K562 (cell line): ENCODE data around the gene CTIF. TPM values are rescaled to one million over a fixed set of nuclear protein-coding genes. Genes with fewer than 3 reads are reported as not detected.

Experiments used
- ATAC-seq: fragments of 200-7000 bp; cut with Tn5 transposase; 3 replicates; pipeline ENCODE4 v1.9.1; 2020; ENCODE audit warnings: moderate library complexity
- BruUV-seq: library from RNA; stranded (reverse); fragments of 400-500 nt; replicated peaks from 2 replicates; lab custom pipeline; 2021; lab: Mats Ljungman, UMichigan
- CTCF ChIA-PET: fragments of 300-600 bp; formaldehyde crosslinking; extraction: SDS; loops from one replicate; lab custom pipeline; 2021; ENCODE audit warnings: low intra/inter-chr PET ratio; lab: Yijun Ruan, JAX
- POLR2A ChIA-PET: fragments of 300-600, 350-650 bp; sonication (Branson Sonifier 250); formaldehyde crosslinking; extraction: SDS; loops from one replicate; lab custom pipeline; 2021; ENCODE audit warnings: antibody characterized with exemption, inconsistent platforms; lab: Yijun Ruan, JAX
- DNase-seq, 4 experiments: peaks; one replicate each; pipeline versions ENCODE4 v3.0.0 to v3.0.0-alpha.2; 2011 to 2018; ENCODE audit warnings: low spot score in 3 of 4, mixed read lengths in 3 of 4; ENCODE audit errors: extremely low read depth in 1 of 4
- FAIRE-seq: peaks from 2 replicates; lab custom pipeline; 2011; peaks lifted over from hg19 to GRCh38; lab: Jason Lieb, UNC
- H2AFZ ChIP-seq: 2 replicates; pipeline ENCODE4 v1.6.0; 2011; ENCODE audit warnings: low read depth, low read length, control low read depth, inconsistent platforms
- H3K27ac ChIP-seq: fragments of 200-600 bp; 3 replicates; pipeline ENCODE4 v1.8.0; 2011; ENCODE audit warnings: low read depth, mild to moderate bottlenecking, control low read depth, inconsistent platforms, low read length, moderate library complexity, mixed read lengths; ENCODE audit errors: extremely low read depth
- H3K27me3 ChIP-seq, 2 experiments: fragments of 300-600 bp in 1 of 2; 2 replicates in 1 of 2; 3 replicates in 1 of 2; pipeline versions ENCODE4 v1.6.0 to v1.8.0; 2011; ENCODE audit warnings: inconsistent platforms in 2 of 2, low read length in 2 of 2, mild to moderate bottlenecking in 1 of 2, mixed read lengths in 1 of 2, moderate library complexity in 1 of 2; ENCODE audit not compliant: control insufficient read depth in 2 of 2, insufficient read depth in 2 of 2
- H3K36me3 ChIP-seq: fragments of 300-600 bp; 3 replicates; pipeline ENCODE4 v1.8.0; 2011; ENCODE audit warnings: mild to moderate bottlenecking, low read length, inconsistent platforms; ENCODE audit not compliant: control insufficient read depth, insufficient read depth
- H3K4me1 ChIP-seq, 2 experiments: fragments of 200-600 bp in 1 of 2; replicated peaks in 1 of 2; 2 replicates in 1 of 2; 3 replicates in 1 of 2; pipeline versions ENCODE4 v1.5.1 to v1.8.0; 2011; ENCODE audit warnings: inconsistent platforms in 2 of 2, low read length in 2 of 2, mild to moderate bottlenecking in 1 of 2, mixed read lengths in 1 of 2, moderate library complexity in 1 of 2; ENCODE audit not compliant: control insufficient read depth in 2 of 2, insufficient read depth in 2 of 2
- H3K4me2 ChIP-seq: 2 replicates; pipeline ENCODE4 v1.6.1; 2011; ENCODE audit warnings: low read length, control low read depth, inconsistent platforms, mixed read lengths; ENCODE audit not compliant: insufficient read depth
- H3K4me3 ChIP-seq: fragments of 200-600 bp; sonication (generic), shearing (Covaris generic); 2 replicates; pipeline ENCODE4 v1.5.1; 2016; ENCODE audit warnings: control low read depth, inconsistent platforms
- H3K79me2 ChIP-seq: fragments of 200-600 bp; 3 replicates; pipeline ENCODE4 v1.8.0; 2011; ENCODE audit warnings: low read length, inconsistent platforms; ENCODE audit not compliant: control insufficient read depth, insufficient read depth
- H3K9ac ChIP-seq, 2 experiments: 2 replicates each; pipeline versions ENCODE4 v1.6.0 to v1.6.1; 2011; ENCODE audit warnings: low read depth in 2 of 2, low read length in 2 of 2, control low read depth in 1 of 2, inconsistent platforms in 1 of 2, mild to moderate bottlenecking in 1 of 2, mixed read lengths in 1 of 2; ENCODE audit not compliant: insufficient read depth in 1 of 2
- H3K9me1 ChIP-seq: one replicate; pipeline ENCODE4 v1.6.0; 2011; ENCODE audit warnings: inconsistent platforms, mild to moderate bottlenecking, low read length, moderate library complexity; ENCODE audit not compliant: control insufficient read depth, insufficient read depth
- H3K9me3 ChIP-seq: replicated peaks from 2 replicates; pipeline ENCODE4 v1.5.1; 2011; ENCODE audit warnings: low read depth, low read length, inconsistent platforms; ENCODE audit not compliant: control insufficient read depth, insufficient read depth
- H4K20me1 ChIP-seq: replicated peaks from 2 replicates; pipeline ENCODE4 v1.6.1; 2011; ENCODE audit warnings: low read length, inconsistent platforms, mixed read lengths; ENCODE audit not compliant: control insufficient read depth, insufficient read depth
- HDGF ChIP-seq: fragments of 450-650 bp; IDR thresholded peaks from 2 replicates; pipeline ENCODE4 v1.6.1; 2016
- HMGN3 ChIP-seq: IDR thresholded peaks from 2 replicates; pipeline ENCODE4 v1.6.1; 2011; ENCODE audit warnings: borderline replicate concordance, low read depth, mild to moderate bottlenecking, mixed read lengths, low read length; ENCODE audit not compliant: insufficient read length; ENCODE audit errors: extremely low read depth
- KHSRP ChIP-seq: fragments of 450-650 bp; IDR thresholded peaks from 2 replicates; pipeline ENCODE4 v1.6.1; 2017
- L3MBTL2 ChIP-seq: fragments of 450-650 bp; IDR thresholded peaks from 2 replicates; pipeline ENCODE4 v1.6.1; 2016; ENCODE audit warnings: mild to moderate bottlenecking, moderate library complexity
- RBM14 ChIP-seq: fragments of 200-400 bp; formaldehyde crosslinking; IDR thresholded peaks from 2 replicates; pipeline ENCODE4 v1.6.1; 2018; ENCODE audit warnings: low read depth, mild to moderate bottlenecking, low read length, moderate library complexity, borderline replicate concordance; ENCODE audit not compliant: insufficient read depth
- RFX5 ChIP-seq: IDR thresholded peaks from 2 replicates; pipeline ENCODE4 v1.6.1; 2011; ENCODE audit warnings: low read depth, mild to moderate bottlenecking, improper control_type of control experiment, low read length
- SIN3B ChIP-seq: fragments of 450-650 bp; IDR thresholded peaks from 2 replicates; pipeline ENCODE4 v1.6.1; 2017; ENCODE audit warnings: low read depth, mild to moderate bottlenecking, moderate library complexity
- SMARCC2 ChIP-seq: fragments of 450-650 bp; IDR thresholded peaks from 2 replicates; pipeline ENCODE4 v1.6.1; 2017; ENCODE audit warnings: antibody characterized with exemption, moderate library complexity, mild to moderate bottlenecking, low read depth
- ZNF561 ChIP-seq: fragments of 450-650 bp; formaldehyde crosslinking; conservative IDR thresholded peaks from 2 replicates; pipeline ENCODE4 v1.4.0; 2020; ENCODE audit warnings: mild to moderate bottlenecking, moderate library complexity
- WGBS: fragments of 100-300 bp; shearing (Covaris generic); methylation state at CpG from one replicate; pipeline ENCODE4 v1.1.6; 2016; ENCODE audit warnings: low coverage, mixed read lengths; ENCODE audit not compliant: insufficient coverage; ENCODE audit errors: missing lambda C conversion rate; 5-methylcytosine and 5-hydroxymethylcytosine counted together
- in situ Hi-C: fragments of 300-500 bp; cut with MboI; formaldehyde crosslinking; loops from 4 replicates; pipeline ENCODE4 v1.15.0; 2018; ENCODE audit warnings: inconsistent platforms, mixed read lengths
- intact Hi-C: fragments of 100-400 bp; cut with micrococcal nuclease; formaldehyde crosslinking; loops from 2 replicates; pipeline ENCODE4 v1.14.2; 2022
- polyA plus RNA-seq, 8 experiments: library from polyadenylated mRNA; depleted of rRNA in 4 of 8; stranded (reverse) in 5 of 8; unstranded in 3 of 8; fragments of >200 nt; fragmentation: Nextera tagmentation in 2 of 8; fragmentation: Illumina TruSeq in 1 of 8; extraction: Ambion mirVana in 2 of 8; extraction: Trizol in 1 of 8; gene quantifications; 2 replicates each; pipeline versions ENCODE4 v1.2.1 to v1.2.3, GENCODE V29; 2011 to 2014; ENCODE audit warnings: inconsistent platforms in 1 of 8, missing spikeins in 1 of 8
- total RNA-seq, 7 experiments: library from RNA; depleted of rRNA in 6 of 7; stranded (reverse); fragments of >200 nt in 6 of 7; fragmentation: Illumina TruSeq in 2 of 7; extraction: Trizol in 2 of 7; gene quantifications; 2 replicates each; pipeline versions ENCODE4 v1.2.1 to v1.2.3, GENCODE V29; 2011 to 2021; ENCODE audit warnings: low replicate concordance in 1 of 7
- TF ChIP-seq, protein P1 (sequence below), 3 experiments: IDR thresholded peaks in 2 of 3; conservative IDR thresholded peaks in 1 of 3; 2 replicates each; pipeline ENCODE4 v1.5.1; 2011 to 2012; ENCODE audit warnings: low read length in 3 of 3, mild to moderate bottlenecking in 3 of 3, control low read depth in 2 of 3, improper control_type of control experiment in 1 of 3, inconsistent platforms in 1 of 3, low read depth in 1 of 3, mixed read lengths in 1 of 3, moderate library complexity in 1 of 3; ENCODE audit not compliant: insufficient read depth in 2 of 3
- TF ChIP-seq, protein P2 (sequence below), 2 experiments: fragments of 250-450 bp in 1 of 2; fragments of 450-650 bp in 1 of 2; sonication (Bioruptor Pico) in 1 of 2; IDR thresholded peaks; 2 replicates each; pipeline versions ENCODE4 v1.6.1 to v1.8.0; 2016 to 2021; ENCODE audit warnings: mild to moderate bottlenecking in 2 of 2, moderate library complexity in 2 of 2, missing compliant biosample characterization in 1 of 2, missing genetic modification characterization in 1 of 2
- TF ChIP-seq, protein P3 (sequence below): fragments of 250-450 bp; sonication (Bioruptor Pico); IDR thresholded peaks from 2 replicates; pipeline ENCODE4 v1.9.0; 2021; ENCODE audit warnings: mild to moderate bottlenecking, inconsistent platforms
- TF ChIP-seq, protein P4 (sequence below), 2 experiments: fragments of 150-350 bp in 1 of 2; IDR thresholded peaks; 2 replicates each; pipeline ENCODE4 v1.6.1; 2012 to 2016; ENCODE audit warnings: low read depth in 2 of 2, low read length in 2 of 2, mild to moderate bottlenecking in 1 of 2, moderate library complexity in 1 of 2

CTIF gene
- total and polyA plus RNA-seq, 9 of the 15 experiments (the other 6 are each of a cell fraction or from before 2014, with no cell fraction given) = 0.17 to 11.5 (median 2.2) TPM

DNA sequence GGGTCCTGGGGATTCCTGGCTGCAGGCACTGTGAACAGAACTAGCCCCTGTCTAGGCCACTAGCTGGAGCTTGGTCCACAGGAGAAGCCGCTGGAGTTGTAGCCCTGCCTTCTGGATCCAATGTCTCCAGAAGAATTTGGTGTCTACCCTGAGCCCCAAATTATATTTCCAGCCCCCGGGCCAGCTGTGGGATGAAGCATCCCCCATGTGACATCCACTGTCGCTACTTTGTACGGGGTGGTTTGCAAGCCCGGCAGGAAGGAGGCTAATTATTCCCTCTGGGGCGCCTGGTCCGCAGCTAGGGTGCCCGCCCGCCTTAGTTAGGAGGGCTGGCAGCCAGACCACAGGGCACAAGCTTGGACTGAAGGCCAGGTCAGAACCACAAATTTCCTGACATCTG is 305.4 kb downstream of the CTIF start:
- CTCF ChIA-PET = no interaction called here
- POLR2A ChIA-PET = interaction anchor here (1.0 kb wide), 1 partner anchor 13 kb away, joined by 3 read pairs; no protein-coding TSS in a partner anchor
- TF ChIP-seq, protein P1, sequence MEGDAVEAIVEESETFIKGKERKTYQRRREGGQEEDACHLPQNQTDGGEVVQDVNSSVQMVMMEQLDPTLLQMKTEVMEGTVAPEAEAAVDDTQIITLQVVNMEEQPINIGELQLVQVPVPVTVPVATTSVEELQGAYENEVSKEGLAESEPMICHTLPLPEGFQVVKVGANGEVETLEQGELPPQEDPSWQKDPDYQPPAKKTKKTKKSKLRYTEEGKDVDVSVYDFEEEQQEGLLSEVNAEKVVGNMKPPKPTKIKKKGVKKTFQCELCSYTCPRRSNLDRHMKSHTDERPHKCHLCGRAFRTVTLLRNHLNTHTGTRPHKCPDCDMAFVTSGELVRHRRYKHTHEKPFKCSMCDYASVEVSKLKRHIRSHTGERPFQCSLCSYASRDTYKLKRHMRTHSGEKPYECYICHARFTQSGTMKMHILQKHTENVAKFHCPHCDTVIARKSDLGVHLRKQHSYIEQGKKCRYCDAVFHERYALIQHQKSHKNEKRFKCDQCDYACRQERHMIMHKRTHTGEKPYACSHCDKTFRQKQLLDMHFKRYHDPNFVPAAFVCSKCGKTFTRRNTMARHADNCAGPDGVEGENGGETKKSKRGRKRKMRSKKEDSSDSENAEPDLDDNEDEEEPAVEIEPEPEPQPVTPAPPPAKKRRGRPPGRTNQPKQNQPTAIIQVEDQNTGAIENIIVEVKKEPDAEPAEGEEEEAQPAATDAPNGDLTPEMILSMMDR (IDR thresholded peaks at IDR 0.05 in 2 of 3, conservative IDR thresholded peaks at IDR 0.05 in 1 of 3; ENCODE audit: insufficient read depth in 2 of 3, low read depth in 1 of 3, low read length in 3 of 3) = no peak
- no peak for TF ChIP-seq KHSRP
- TF ChIP-seq, protein P2, sequence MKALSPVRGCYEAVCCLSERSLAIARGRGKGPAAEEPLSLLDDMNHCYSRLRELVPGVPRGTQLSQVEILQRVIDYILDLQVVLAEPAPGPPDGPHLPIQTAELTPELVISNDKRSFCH (CRISPR knock-in tag; IDR thresholded peaks at IDR 0.05) = no peak
- TF ChIP-seq, protein P2 (tag; IDR thresholded peaks at IDR 0.05) = no peak
- no peak for TF ChIP-seq RBM14
- no peak for TF ChIP-seq SMARCC2
- TF ChIP-seq HMGN3 = no peak
- TF ChIP-seq L3MBTL2 = no peak
- TF ChIP-seq, protein P3, sequence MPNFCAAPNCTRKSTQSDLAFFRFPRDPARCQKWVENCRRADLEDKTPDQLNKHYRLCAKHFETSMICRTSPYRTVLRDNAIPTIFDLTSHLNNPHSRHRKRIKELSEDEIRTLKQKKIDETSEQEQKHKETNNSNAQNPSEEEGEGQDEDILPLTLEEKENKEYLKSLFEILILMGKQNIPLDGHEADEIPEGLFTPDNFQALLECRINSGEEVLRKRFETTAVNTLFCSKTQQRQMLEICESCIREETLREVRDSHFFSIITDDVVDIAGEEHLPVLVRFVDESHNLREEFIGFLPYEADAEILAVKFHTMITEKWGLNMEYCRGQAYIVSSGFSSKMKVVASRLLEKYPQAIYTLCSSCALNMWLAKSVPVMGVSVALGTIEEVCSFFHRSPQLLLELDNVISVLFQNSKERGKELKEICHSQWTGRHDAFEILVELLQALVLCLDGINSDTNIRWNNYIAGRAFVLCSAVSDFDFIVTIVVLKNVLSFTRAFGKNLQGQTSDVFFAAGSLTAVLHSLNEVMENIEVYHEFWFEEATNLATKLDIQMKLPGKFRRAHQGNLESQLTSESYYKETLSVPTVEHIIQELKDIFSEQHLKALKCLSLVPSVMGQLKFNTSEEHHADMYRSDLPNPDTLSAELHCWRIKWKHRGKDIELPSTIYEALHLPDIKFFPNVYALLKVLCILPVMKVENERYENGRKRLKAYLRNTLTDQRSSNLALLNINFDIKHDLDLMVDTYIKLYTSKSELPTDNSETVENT (CRISPR knock-in tag) = no peak
- TF ChIP-seq, protein P4, sequence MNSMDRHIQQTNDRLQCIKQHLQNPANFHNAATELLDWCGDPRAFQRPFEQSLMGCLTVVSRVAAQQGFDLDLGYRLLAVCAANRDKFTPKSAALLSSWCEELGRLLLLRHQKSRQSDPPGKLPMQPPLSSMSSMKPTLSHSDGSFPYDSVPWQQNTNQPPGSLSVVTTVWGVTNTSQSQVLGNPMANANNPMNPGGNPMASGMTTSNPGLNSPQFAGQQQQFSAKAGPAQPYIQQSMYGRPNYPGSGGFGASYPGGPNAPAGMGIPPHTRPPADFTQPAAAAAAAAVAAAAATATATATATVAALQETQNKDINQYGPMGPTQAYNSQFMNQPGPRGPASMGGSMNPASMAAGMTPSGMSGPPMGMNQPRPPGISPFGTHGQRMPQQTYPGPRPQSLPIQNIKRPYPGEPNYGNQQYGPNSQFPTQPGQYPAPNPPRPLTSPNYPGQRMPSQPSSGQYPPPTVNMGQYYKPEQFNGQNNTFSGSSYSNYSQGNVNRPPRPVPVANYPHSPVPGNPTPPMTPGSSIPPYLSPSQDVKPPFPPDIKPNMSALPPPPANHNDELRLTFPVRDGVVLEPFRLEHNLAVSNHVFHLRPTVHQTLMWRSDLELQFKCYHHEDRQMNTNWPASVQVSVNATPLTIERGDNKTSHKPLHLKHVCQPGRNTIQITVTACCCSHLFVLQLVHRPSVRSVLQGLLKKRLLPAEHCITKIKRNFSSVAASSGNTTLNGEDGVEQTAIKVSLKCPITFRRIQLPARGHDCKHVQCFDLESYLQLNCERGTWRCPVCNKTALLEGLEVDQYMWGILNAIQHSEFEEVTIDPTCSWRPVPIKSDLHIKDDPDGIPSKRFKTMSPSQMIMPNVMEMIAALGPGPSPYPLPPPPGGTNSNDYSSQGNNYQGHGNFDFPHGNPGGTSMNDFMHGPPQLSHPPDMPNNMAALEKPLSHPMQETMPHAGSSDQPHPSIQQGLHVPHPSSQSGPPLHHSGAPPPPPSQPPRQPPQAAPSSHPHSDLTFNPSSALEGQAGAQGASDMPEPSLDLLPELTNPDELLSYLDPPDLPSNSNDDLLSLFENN (IDR thresholded peaks at IDR 0.05; ENCODE audit: low read depth in 2 of 2, low read length in 2 of 2) = no peak
- TF ChIP-seq HDGF = no peak
- TF ChIP-seq RFX5 = no peak
- no peak for TF ChIP-seq SIN3B
- no peak for TF ChIP-seq ZNF561 (CRISPR knock-in tag)

More for the DNA sequence above, 305.4 kb downstream of the CTIF start:
- Histone ChIP-seq H3K27ac (no peak overlapping the region), H3K9me1 (no peaks in the 10 kb centered on the region), H3K4me1 (peaks cover 30 to 37% of the 10 kb centered on the region in 2 experiments), H2AFZ (no peak overlapping the region), H3K4me3 (no peak overlapping the region), H3K9me3 (no peaks in the 10 kb centered on the region), H3K79me2 (no peaks in the 10 kb centered on the region), H4K20me1 (0 out of 2 replicates have a peak, but pooled peaks cover 5% of the 10 kb centered on the region), H3K36me3 (no peaks in the 10 kb centered on the region), H3K4me2 (no peak overlapping the region), H3K27me3 (no peaks in the 10 kb centered on the region), H3K9ac (no peak overlapping the region)
- in situ Hi-C loops = no loop called here
- no peak for ATAC-seq
- no TSS peak for BruUV-seq
- 97% methylated on average over 6 of the region's 9 CpGs for WGBS
- intact Hi-C loops = no loop called here
- FAIRE-seq = no peak
- no peak for DNase-seq
